Stomach (tissue), 4 donors: ENCODE results near the gene C20orf173.

Experiments used
- EP300 ChIP-seq: sonication (generic); formaldehyde crosslinking; IDR thresholded peaks from one replicate; pipeline ENCODE4 v1.6.1; 2017; ENCODE audit warnings: antibody characterized with exemption
- POLR2A ChIP-seq, 4 donors: fragments of 450-650 bp; IDR thresholded peaks; one replicate each; pipeline ENCODE4 v1.6.1; 2016; ENCODE audit warnings: antibody characterized with exemption in 4 of 4, control low read depth in 2 of 4, mild to moderate bottlenecking in 1 of 4, moderate library complexity in 1 of 4
- POLR2AphosphoS5 ChIP-seq, 3 donors: sonication (generic); formaldehyde crosslinking; IDR thresholded peaks; one replicate each; pipeline ENCODE4 v1.6.1; 2016; ENCODE audit warnings: antibody characterized with exemption in 3 of 3
- TF ChIP-seq, protein P1 (sequence below), 7 experiments: fragments of 450-650 bp in 4 of 7; fragments of 200-600 bp in 3 of 7; sonication (generic) in 3 of 7; IDR thresholded peaks; one replicate each; pipeline ENCODE4 v1.5.1; 2016 to 2019; ENCODE audit warnings: antibody characterized with exemption in 7 of 7, control low read depth in 2 of 7, mild to moderate bottlenecking in 1 of 7

DNA sequence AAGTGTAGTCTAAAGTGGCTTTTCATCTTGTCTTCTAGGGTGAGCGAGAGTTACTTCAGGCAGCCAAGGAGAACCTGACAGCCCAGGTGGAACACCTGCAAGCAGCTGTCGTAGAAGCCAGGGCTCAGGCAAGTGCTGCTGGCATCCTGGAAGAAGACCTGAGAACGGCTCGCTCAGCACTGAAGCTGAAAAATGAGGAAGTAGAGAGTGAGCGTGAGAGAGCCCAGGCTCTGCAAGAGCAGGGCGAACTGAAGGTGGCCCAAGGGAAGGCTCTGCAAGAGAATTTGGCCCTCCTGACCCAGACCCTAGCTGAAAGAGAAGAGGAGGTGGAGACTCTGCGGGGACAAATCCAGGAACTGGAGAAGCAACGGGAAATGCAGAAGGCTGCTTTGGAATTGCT lies 27.1 kb downstream of the C20orf173 start:
- TF ChIP-seq, protein P1, sequence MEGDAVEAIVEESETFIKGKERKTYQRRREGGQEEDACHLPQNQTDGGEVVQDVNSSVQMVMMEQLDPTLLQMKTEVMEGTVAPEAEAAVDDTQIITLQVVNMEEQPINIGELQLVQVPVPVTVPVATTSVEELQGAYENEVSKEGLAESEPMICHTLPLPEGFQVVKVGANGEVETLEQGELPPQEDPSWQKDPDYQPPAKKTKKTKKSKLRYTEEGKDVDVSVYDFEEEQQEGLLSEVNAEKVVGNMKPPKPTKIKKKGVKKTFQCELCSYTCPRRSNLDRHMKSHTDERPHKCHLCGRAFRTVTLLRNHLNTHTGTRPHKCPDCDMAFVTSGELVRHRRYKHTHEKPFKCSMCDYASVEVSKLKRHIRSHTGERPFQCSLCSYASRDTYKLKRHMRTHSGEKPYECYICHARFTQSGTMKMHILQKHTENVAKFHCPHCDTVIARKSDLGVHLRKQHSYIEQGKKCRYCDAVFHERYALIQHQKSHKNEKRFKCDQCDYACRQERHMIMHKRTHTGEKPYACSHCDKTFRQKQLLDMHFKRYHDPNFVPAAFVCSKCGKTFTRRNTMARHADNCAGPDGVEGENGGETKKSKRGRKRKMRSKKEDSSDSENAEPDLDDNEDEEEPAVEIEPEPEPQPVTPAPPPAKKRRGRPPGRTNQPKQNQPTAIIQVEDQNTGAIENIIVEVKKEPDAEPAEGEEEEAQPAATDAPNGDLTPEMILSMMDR (IDR thresholded peaks at IDR 0.05) = no peak
- TF ChIP-seq POLR2AphosphoS5 (IDR thresholded peaks at IDR 0.05) = no peak
- TF ChIP-seq POLR2A (IDR thresholded peaks at IDR 0.05) = no peak
- TF ChIP-seq EP300 = no peak
